Measurements from ENCODE around the gene BMERB1.

DNA sequence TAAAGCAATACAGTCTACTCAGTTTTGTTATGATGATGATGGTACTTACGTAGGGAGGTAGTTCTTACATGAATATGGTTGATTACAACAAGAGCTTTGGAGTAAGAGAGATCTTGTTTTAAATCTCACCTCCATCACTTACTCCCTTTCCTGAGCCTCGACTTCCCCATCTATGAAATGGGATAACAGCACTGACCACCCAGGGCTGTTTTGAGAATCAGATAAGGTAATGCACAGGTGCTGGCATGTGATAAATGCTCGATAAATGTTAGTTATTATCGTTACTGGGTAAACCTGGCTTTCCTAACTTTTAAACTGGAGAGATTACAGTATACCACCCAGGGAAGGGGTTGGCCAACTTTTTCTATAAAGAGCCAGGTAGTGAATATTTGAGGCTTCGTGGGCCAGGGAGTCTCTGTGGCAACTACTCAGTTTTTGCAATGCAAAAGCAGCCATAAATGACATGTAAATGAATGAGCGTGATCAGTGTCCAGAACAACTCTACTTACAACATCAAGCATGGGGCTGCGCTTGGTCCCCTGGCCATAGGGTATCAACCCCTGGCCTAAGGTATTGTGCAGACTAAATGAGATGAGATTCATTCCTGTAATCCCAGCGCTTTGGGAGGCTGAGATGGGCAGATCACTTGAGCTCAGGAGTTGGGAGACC lies 73.7 kb downstream of the BMERB1 start:
- TF ChIP-seq POLR2A (IDR thresholded peaks at IDR 0.05): no peak
- TF ChIP-seq, protein P1, sequence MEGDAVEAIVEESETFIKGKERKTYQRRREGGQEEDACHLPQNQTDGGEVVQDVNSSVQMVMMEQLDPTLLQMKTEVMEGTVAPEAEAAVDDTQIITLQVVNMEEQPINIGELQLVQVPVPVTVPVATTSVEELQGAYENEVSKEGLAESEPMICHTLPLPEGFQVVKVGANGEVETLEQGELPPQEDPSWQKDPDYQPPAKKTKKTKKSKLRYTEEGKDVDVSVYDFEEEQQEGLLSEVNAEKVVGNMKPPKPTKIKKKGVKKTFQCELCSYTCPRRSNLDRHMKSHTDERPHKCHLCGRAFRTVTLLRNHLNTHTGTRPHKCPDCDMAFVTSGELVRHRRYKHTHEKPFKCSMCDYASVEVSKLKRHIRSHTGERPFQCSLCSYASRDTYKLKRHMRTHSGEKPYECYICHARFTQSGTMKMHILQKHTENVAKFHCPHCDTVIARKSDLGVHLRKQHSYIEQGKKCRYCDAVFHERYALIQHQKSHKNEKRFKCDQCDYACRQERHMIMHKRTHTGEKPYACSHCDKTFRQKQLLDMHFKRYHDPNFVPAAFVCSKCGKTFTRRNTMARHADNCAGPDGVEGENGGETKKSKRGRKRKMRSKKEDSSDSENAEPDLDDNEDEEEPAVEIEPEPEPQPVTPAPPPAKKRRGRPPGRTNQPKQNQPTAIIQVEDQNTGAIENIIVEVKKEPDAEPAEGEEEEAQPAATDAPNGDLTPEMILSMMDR (IDR thresholded peaks at IDR 0.05): no peak
- TF ChIP-seq POLR2AphosphoS5 (IDR thresholded peaks at IDR 0.05): no peak
